ENCODE data around the gene ING4.

The ING4 gene

GRCh38 chr12:6632026-6632983 lies 30.6 kb downstream of the ING4 start:
- Histone ChIP-seq H3K4me1 (ENCODE audit: control insufficient read depth in 1 of 2, insufficient read depth in 2 of 2, low read length in 2 of 2) (peaks cover 8 to 13% of the 10 kb centered on the region in 2 donors), H3K27ac (ENCODE audit: low read length) (peak overlapping the region; percentile 92), H3K36me3 (ENCODE audit: control insufficient read depth in 1 of 2, insufficient read depth in 2 of 2, low read length in 2 of 2) (no peaks in the 10 kb centered on the region), H3K4me3 (ENCODE audit: low read depth in 1 of 2, low read length in 2 of 2) (no peak overlapping the region), H3K9me3 (ENCODE audit: control insufficient read depth in 1 of 2, low read length in 2 of 2) (no peaks in the 10 kb centered on the region), H3K27me3 (ENCODE audit: low read depth, low read length) (no peaks in the 10 kb centered on the region)

GRCh38 chr12:6631549-6631961 lies 31.4 kb downstream of the ING4 start:
- no peaks in the 10 kb centered on the region for H3K27me3 ChIP-seq (ENCODE audit: low read depth, low read length)
- peaks cover 8 to 13% of the 10 kb centered on the region in 2 donors for H3K4me1 ChIP-seq (ENCODE audit: control insufficient read depth in 1 of 2, insufficient read depth in 2 of 2, low read length in 2 of 2)
- peak overlapping the region; percentile 92 for H3K27ac ChIP-seq (ENCODE audit: low read length)
- H3K36me3 ChIP-seq (ENCODE audit: control insufficient read depth in 1 of 2, insufficient read depth in 2 of 2, low read length in 2 of 2): no peaks in the 10 kb centered on the region
- peak overlapping the region in 1 of 2 donors; percentile 63 for H3K4me3 ChIP-seq (ENCODE audit: low read depth in 1 of 2, low read length in 2 of 2)
- no peaks in the 10 kb centered on the region for H3K9me3 ChIP-seq (ENCODE audit: control insufficient read depth in 1 of 2, low read length in 2 of 2)

DNA sequence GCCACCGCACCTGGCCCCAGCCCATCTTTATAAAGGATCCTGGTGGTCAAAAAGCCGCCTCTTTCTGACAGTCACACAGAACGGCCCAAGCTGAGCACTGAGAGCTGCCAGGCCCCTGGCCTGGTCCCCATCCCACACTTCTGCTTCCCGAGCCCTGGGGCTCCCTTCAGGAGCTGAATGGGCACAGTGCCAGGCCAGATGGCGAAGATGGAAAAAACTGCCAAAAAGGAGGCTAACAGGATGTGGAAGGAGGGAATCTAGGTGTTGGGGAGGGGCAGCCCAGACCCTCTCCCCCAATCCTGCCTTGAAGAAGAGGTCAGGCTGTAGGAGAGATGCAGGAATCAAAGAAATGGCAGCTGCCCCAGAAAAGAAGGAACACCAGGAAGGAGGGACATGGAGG lies 32.2 kb downstream of the ING4 start:
- Histone ChIP-seq H3K4me1 (ENCODE audit: control insufficient read depth in 1 of 2, insufficient read depth in 2 of 2, low read length in 2 of 2) (peaks cover 8 to 13% of the 10 kb centered on the region in 2 donors), H3K9me3 (ENCODE audit: control insufficient read depth in 1 of 2, low read length in 2 of 2) (no peaks in the 10 kb centered on the region), H3K27ac (ENCODE audit: low read length) (peak overlapping the region; percentile 92), H3K27me3 (ENCODE audit: low read depth, low read length) (no peaks in the 10 kb centered on the region), H3K4me3 (ENCODE audit: low read depth in 1 of 2, low read length in 2 of 2) (peak overlapping the region in 1 of 2 donors; percentile 63), H3K36me3 (ENCODE audit: control insufficient read depth in 1 of 2, insufficient read depth in 2 of 2, low read length in 2 of 2) (no peaks in the 10 kb centered on the region)

- H3K9me3 ChIP-seq (ENCODE audit: control insufficient read depth in 1 of 2, low read length in 2 of 2): no peaks in the 10 kb centered on the region
- H3K27me3 ChIP-seq (ENCODE audit: low read depth, low read length): no peaks in the 10 kb centered on the region
- no peaks in the 10 kb centered on the region for H3K36me3 ChIP-seq (ENCODE audit: control insufficient read depth in 1 of 2, insufficient read depth in 2 of 2, low read length in 2 of 2)
- H3K4me1 ChIP-seq (ENCODE audit: control insufficient read depth in 1 of 2, insufficient read depth in 2 of 2, low read length in 2 of 2): peaks cover 0 to 8% of the 10 kb centered on the region in 2 donors
- H3K4me3 ChIP-seq (ENCODE audit: low read depth in 1 of 2, low read length in 2 of 2): no peak overlapping the region
- no peak overlapping the region for H3K27ac ChIP-seq (ENCODE audit: low read length)
These were observed 35.3 kb downstream of the ING4 start for GRCh38 chr12:6627616-6628015.

DNA sequence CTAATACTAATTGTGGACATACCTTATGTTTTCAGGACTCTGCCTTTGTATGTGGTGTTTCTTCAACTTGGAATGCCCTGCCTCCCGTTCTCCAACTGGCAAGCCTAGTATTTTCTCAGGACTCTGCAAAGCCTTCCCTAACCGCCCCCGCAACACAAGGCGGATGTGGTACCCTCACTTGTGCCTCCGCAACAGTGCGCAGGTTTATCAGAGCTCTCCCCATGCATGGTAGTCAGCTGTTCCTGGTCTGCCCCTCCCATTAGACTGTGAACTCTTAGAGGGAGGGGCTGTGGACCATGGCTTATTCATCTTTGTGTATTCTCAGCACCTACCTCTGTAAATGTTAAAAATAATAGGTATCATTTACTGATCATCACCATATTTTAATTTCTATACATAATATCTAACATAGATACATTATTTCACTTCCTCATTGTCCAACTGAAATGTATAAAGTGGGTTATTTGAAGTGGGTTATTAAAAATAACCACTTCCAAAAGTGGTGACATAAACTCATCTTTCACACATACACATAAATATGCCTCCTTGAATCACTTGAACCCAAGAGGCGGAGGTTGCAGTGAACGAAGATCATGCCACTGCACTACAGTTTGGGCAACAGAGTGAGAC lies 36.1 kb downstream of the ING4 start:
- H3K9me3 ChIP-seq (ENCODE audit: control insufficient read depth in 1 of 2, low read length in 2 of 2): no peaks in the 10 kb centered on the region
- H3K4me3 ChIP-seq (ENCODE audit: low read depth in 1 of 2, low read length in 2 of 2): no peak overlapping the region
- no peaks in the 10 kb centered on the region for H3K36me3 ChIP-seq (ENCODE audit: control insufficient read depth in 1 of 2, insufficient read depth in 2 of 2, low read length in 2 of 2)
- no peak overlapping the region for H3K27ac ChIP-seq (ENCODE audit: low read length)
- H3K27me3 ChIP-seq (ENCODE audit: low read depth, low read length): no peaks in the 10 kb centered on the region
- peaks cover 0 to 8% of the 10 kb centered on the region in 2 donors for H3K4me1 ChIP-seq (ENCODE audit: control insufficient read depth in 1 of 2, insufficient read depth in 2 of 2, low read length in 2 of 2)

DNA sequence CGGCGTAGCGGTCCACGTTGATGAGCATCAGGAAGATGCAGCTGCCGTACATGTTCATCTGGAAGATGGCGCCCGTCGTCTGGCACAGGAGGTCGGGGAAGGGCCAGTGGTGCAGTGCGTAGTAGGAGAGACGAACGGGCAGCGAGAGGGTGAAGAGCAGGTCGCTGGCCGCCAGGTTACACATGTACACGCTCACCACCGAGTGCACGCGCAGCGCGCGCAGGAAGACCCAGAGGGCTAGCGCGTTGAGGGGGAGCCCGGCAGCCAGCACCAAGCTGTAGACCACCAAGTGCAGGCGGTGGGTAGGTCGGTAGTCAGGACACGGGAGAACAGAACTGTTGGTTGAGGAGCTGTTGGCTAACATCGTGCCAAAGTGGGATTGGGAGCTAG lies 42.0 kb downstream of the ING4 start:
- Histone ChIP-seq H3K27me3 (ENCODE audit: low read depth, low read length) (no peaks in the 10 kb centered on the region), H3K36me3 (ENCODE audit: control insufficient read depth in 1 of 2, insufficient read depth in 2 of 2, low read length in 2 of 2) (no peaks in the 10 kb centered on the region), H3K9me3 (ENCODE audit: control insufficient read depth in 1 of 2, low read length in 2 of 2) (no peaks in the 10 kb centered on the region), H3K4me1 (ENCODE audit: control insufficient read depth in 1 of 2, insufficient read depth in 2 of 2, low read length in 2 of 2) (no peaks in the 10 kb centered on the region), H3K4me3 (ENCODE audit: low read depth in 1 of 2, low read length in 2 of 2) (peak overlapping the region; percentile 7 to 50), H3K27ac (ENCODE audit: low read length) (no peak overlapping the region)

GRCh38 chr12:6620137-6620884 lies 42.6 kb downstream of the ING4 start:
- Histone ChIP-seq H3K27ac (ENCODE audit: low read length) (no peak overlapping the region), H3K27me3 (ENCODE audit: low read depth, low read length) (no peaks in the 10 kb centered on the region), H3K4me3 (ENCODE audit: low read depth in 1 of 2, low read length in 2 of 2) (peak overlapping the region; percentile 7 to 50), H3K36me3 (ENCODE audit: control insufficient read depth in 1 of 2, insufficient read depth in 2 of 2, low read length in 2 of 2) (no peaks in the 10 kb centered on the region), H3K9me3 (ENCODE audit: control insufficient read depth in 1 of 2, low read length in 2 of 2) (no peaks in the 10 kb centered on the region), H3K4me1 (ENCODE audit: control insufficient read depth in 1 of 2, insufficient read depth in 2 of 2, low read length in 2 of 2) (no peaks in the 10 kb centered on the region)

- Histone ChIP-seq H3K4me1 (ENCODE audit: control insufficient read depth in 1 of 2, insufficient read depth in 2 of 2, low read length in 2 of 2) (no peaks in the 10 kb centered on the region), H3K27ac (ENCODE audit: low read length) (no peak overlapping the region), H3K9me3 (ENCODE audit: control insufficient read depth in 1 of 2, low read length in 2 of 2) (no peaks in the 10 kb centered on the region), H3K27me3 (ENCODE audit: low read depth, low read length) (no peaks in the 10 kb centered on the region), H3K4me3 (ENCODE audit: low read depth in 1 of 2, low read length in 2 of 2) (no peak overlapping the region), H3K36me3 (ENCODE audit: control insufficient read depth in 1 of 2, insufficient read depth in 2 of 2, low read length in 2 of 2) (no peaks in the 10 kb centered on the region)
These were observed 44.3 kb downstream of the ING4 start for GRCh38 chr12:6618483-6619225.

DNA sequence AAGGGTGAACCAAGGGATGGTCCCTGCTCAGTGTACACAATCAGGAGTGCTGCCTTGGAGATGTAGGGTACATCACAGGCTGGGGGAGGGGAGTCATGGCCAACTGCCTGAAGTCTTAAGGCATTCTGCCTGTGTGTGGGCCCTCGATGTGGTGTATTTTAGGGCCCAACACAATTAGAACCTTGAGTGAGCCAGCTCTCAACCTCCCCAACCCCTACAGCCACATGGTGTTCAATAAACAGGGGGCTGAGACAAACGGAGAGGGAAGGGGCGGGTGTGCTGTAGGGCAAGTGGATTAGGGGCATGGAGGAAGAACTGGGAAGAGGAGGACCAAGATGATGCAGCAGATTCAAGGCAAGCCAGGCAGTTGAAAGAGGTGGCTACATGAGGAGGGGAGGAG lies 47.1 kb downstream of the ING4 start:
- Histone ChIP-seq H3K27me3 (ENCODE audit: low read depth, low read length) (no peaks in the 10 kb centered on the region), H3K9me3 (ENCODE audit: control insufficient read depth in 1 of 2, low read length in 2 of 2) (no peaks in the 10 kb centered on the region), H3K4me3 (ENCODE audit: low read depth in 1 of 2, low read length in 2 of 2) (no peak overlapping the region), H3K27ac (ENCODE audit: low read length) (no peak overlapping the region), H3K36me3 (ENCODE audit: control insufficient read depth in 1 of 2, insufficient read depth in 2 of 2, low read length in 2 of 2) (no peaks in the 10 kb centered on the region), H3K4me1 (ENCODE audit: control insufficient read depth in 1 of 2, insufficient read depth in 2 of 2, low read length in 2 of 2) (peaks cover 14 to 27% of the 10 kb centered on the region in 2 donors)

GRCh38 chr12:6614513-6615172 lies 48.3 kb downstream of the ING4 start:
- Histone ChIP-seq H3K36me3 (ENCODE audit: control insufficient read depth in 1 of 2, insufficient read depth in 2 of 2, low read length in 2 of 2) (no peaks in the 10 kb centered on the region), H3K9me3 (ENCODE audit: control insufficient read depth in 1 of 2, low read length in 2 of 2) (no peaks in the 10 kb centered on the region), H3K4me1 (ENCODE audit: control insufficient read depth in 1 of 2, insufficient read depth in 2 of 2, low read length in 2 of 2) (peaks cover 14 to 27% of the 10 kb centered on the region in 2 donors), H3K4me3 (ENCODE audit: low read depth in 1 of 2, low read length in 2 of 2) (no peak overlapping the region), H3K27ac (ENCODE audit: low read length) (peak overlapping the region; percentile 67), H3K27me3 (ENCODE audit: low read depth, low read length) (no peaks in the 10 kb centered on the region)

Measured in muscle layer of duodenum (tissue), 2 donors.